ENCODE data around the gene KRTAP9-1. TPM values are rescaled to one million over a fixed set of nuclear protein-coding genes. Genes with fewer than 3 reads are reported as not detected.

KRTAP9-1 gene
- total RNA-seq, 1 donor from 2014 or later = not detected

- Histone ChIP-seq H3K79me2 (ENCODE audit: low read depth) (no peaks in the 10 kb centered on the region), H3K4me2 (no peak overlapping the region), H3K27me3 (no peaks in the 10 kb centered on the region), H3K9ac (no peak overlapping the region), H3K4me1 (no peaks in the 10 kb centered on the region), H4K20me1 (ENCODE audit: low read depth) (no peaks in the 10 kb centered on the region), H3K4me3 (no peak overlapping the region), H3K36me3 (no peaks in the 10 kb centered on the region), H3K9me3 (ENCODE audit: low read depth) (peaks cover 4% of the 10 kb centered on the region), H3F3A (ENCODE audit: low read depth) (no peaks in the 10 kb centered on the region), H2AFZ (replicated peaks) (no peak overlapping the region), H3K27ac (no peak overlapping the region)
- no peaks in the 10 kb centered on the region for H3K4me1 Mint-ChIP-seq
- no peaks in the 10 kb centered on the region for H3K27me3 Mint-ChIP-seq (ENCODE audit: insufficient read depth, low read depth)
- no peak for DNase-seq (ENCODE audit: low spot score)
- H3K27ac Mint-ChIP-seq = no peak overlapping the region
- TF ChIP-seq EZH2phosphoT487 (IDR thresholded peaks at IDR 0.05) (no peak), EZH2 (IDR thresholded peaks at IDR 0.05) (no peak), CTCF (IDR thresholded peaks at IDR 0.05) (no peak)
- no peak overlapping the region for H3K4me3 Mint-ChIP-seq
- no peaks in the 10 kb centered on the region for H3K36me3 Mint-ChIP-seq
- H3K9me3 Mint-ChIP-seq = no peaks in the 10 kb centered on the region
These were observed 22.3 kb downstream of the KRTAP9-1 start for GRCh38 chr17:41211845-41212466.

DNA sequence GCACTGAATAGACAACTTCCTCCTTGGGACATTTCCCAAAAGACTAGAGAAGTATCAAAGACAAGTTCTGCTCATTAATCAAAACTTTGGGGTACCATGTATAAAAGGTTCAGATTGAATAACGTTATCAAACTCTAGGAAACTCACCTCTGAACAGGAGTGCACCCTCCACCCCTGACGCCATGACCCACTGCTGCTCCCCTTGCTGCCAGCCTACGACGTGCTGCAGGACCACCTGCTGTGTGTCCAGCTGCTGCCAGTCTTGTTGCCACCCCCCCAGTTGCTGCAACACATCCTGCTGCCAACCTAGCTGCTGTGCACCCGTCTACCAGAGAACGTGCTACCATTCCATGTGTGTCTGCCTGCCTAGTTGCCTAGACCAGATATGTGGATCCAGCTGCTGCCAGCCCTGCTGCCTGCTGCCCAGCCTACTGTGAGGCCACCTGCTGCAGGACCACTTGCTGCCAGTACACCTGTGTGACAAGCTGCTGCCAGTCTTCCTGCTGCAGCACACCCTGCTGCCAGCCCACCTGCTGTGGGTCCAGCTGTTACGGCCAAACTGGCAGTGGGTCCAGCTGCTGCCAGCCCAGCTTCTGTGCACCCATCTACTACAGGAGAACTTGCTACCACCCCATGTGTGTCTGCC, 23.0 kb downstream of the KRTAP9-1 start:
- peaks cover under 1% of the 10 kb centered on the region for H3K9me3 ChIP-seq (ENCODE audit: low read depth)
- no peak overlapping the region for H3K4me3 ChIP-seq
- H3K79me2 ChIP-seq (ENCODE audit: low read depth) = no peaks in the 10 kb centered on the region
- no peak overlapping the region for H2AFZ ChIP-seq (replicated peaks)
- no peaks in the 10 kb centered on the region for H4K20me1 ChIP-seq (ENCODE audit: low read depth)
- no peak overlapping the region for H3K27ac Mint-ChIP-seq
- no peak overlapping the region for H3K4me2 ChIP-seq
- no peaks in the 10 kb centered on the region for H3K27me3 ChIP-seq
- H3K36me3 ChIP-seq = no peaks in the 10 kb centered on the region
- H3K4me1 ChIP-seq = no peaks in the 10 kb centered on the region
- H3F3A ChIP-seq (ENCODE audit: low read depth) = no peaks in the 10 kb centered on the region
- no peaks in the 10 kb centered on the region for H3K36me3 Mint-ChIP-seq
- TF ChIP-seq EZH2 (IDR thresholded peaks at IDR 0.05) (no peak), EZH2phosphoT487 (IDR thresholded peaks at IDR 0.05) (no peak), CTCF (IDR thresholded peaks at IDR 0.05) (no peak)
- H3K27me3 Mint-ChIP-seq (ENCODE audit: insufficient read depth, low read depth) = no peaks in the 10 kb centered on the region
- no peak overlapping the region for H3K9ac ChIP-seq
- no peak overlapping the region for H3K27ac ChIP-seq
- no peak for DNase-seq (ENCODE audit: low spot score)
- no peak overlapping the region for H3K4me3 Mint-ChIP-seq
- no peaks in the 10 kb centered on the region for H3K4me1 Mint-ChIP-seq
- H3K9me3 Mint-ChIP-seq = no peaks in the 10 kb centered on the region

DNA sequence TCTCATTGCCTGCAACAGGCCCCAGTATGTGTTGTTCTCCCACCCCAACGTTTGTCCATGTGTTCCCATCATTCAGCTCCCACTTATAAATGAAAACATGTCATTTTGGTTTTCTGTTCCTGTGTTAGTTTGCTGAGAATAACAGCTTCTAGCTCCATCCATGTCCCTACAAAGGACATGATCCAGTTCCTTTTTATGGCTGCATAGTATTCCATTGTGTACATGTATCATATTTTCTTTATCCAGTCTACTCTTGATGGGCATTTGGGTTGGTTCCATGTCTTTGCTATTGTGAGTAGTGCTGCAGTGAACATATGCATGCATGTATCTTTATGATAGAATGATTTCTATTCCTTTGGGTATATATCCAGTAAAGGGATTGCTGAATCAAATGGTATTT, 26.0 kb downstream of the KRTAP9-1 start:
- Histone ChIP-seq H2AFZ (replicated peaks) (no peak overlapping the region), H3K9ac (no peak overlapping the region), H3K79me2 (ENCODE audit: low read depth) (no peaks in the 10 kb centered on the region), H3F3A (ENCODE audit: low read depth) (no peaks in the 10 kb centered on the region), H3K27me3 (no peaks in the 10 kb centered on the region), H4K20me1 (ENCODE audit: low read depth) (no peaks in the 10 kb centered on the region), H3K4me3 (no peak overlapping the region), H3K36me3 (no peaks in the 10 kb centered on the region), H3K27ac (no peak overlapping the region), H3K9me3 (ENCODE audit: low read depth) (no peaks in the 10 kb centered on the region), H3K4me1 (no peaks in the 10 kb centered on the region), H3K4me2 (no peak overlapping the region)
- Mint-ChIP-seq H3K9me3 (peaks cover 2% of the 10 kb centered on the region), H3K4me3 (no peak overlapping the region), H3K36me3 (no peaks in the 10 kb centered on the region), H3K27me3 (ENCODE audit: insufficient read depth, low read depth) (no peaks in the 10 kb centered on the region), H3K27ac (no peak overlapping the region), H3K4me1 (no peaks in the 10 kb centered on the region)
- no peak for DNase-seq (ENCODE audit: low spot score)
- TF ChIP-seq CTCF (IDR thresholded peaks at IDR 0.05) (no peak), EZH2phosphoT487 (IDR thresholded peaks at IDR 0.05) (no peak), EZH2 (IDR thresholded peaks at IDR 0.05) (no peak)

All from neural progenitor cell (in vitro differentiated cells).